NOMO-1 (cell line): ENCODE results near the gene LRP1.
A peak's percentile ranks its signal among the peaks of the same experiment; 100 is the strongest.

Source experiments
- DNase-seq, 2 experiments: peaks; one replicate each; lab custom pipeline; 2025; ENCODE audit not compliant: unreplicated experiment in 2 of 2; lab: John Stamatoyannopoulos, UW

Gene LRP1

GRCh38 chr12:57241402-57242310, 113.4 kb downstream of the LRP1 start:
- no peak for DNase-seq

DNA sequence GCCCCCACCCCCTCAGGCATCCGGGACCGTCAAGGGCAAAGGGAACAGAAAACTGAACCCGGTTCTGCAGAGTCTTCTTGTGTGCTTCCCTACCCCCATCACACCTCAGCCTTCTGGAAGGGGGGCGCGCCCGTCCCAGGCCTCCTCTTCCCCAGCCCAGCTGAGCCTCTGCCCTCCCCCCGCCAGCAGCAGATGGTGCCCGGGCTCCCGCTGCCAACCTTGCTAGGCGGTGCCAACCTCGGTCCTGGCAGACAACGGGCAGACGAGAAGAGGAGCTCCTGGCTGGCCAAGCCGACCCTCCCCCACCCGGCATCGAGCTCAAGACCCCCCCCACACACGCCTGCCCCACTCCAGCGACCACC, 114.0 kb downstream of the LRP1 start:
- DNase-seq = no peak

DNA sequence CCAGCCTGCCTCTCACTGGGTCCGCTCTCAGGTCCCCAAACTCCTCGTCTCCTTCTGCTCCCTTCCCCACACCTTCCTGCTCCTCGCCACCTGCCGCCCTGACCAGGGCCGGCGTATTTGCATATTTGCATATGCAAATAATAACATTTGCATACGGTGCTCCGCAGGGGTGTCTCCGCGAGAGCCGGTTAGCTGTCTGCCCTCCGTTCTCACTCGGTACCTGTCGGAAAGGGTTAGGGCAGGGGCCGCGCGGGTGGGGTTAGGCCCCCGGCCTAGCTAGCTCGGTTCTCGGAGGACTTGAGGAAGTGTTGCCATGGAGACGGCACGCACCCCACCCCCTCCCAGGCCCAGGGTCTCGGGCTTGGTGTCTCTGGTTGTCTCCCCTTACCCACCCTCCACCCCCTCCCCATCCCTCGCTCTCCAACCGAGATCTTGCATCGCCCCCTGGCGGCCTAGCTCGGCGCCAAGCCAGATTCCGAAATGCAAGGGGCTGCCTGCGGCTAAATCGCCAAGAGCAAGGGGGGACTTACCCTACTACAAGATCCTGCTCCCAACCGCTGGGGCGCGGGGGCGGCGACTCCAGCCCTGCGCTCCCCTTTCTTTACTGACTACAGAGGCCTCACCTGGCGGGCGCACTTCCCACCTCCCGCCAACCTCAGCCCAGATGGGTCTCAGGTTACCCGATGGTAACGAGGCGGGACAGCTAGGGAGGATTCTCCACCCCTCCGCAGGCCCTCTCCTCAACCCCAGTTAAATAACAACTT, 114.6 kb downstream of the LRP1 start:
- peak in 1 of 2 experiments; percentile 34 for DNase-seq

- peak; percentile 61 to 70 for DNase-seq
These were observed 115.4 kb downstream of the LRP1 start for GRCh38 chr12:57243521-57244311.

- no peak for DNase-seq
These were observed 116.0 kb downstream of the LRP1 start for GRCh38 chr12:57244312-57244696.

DNA sequence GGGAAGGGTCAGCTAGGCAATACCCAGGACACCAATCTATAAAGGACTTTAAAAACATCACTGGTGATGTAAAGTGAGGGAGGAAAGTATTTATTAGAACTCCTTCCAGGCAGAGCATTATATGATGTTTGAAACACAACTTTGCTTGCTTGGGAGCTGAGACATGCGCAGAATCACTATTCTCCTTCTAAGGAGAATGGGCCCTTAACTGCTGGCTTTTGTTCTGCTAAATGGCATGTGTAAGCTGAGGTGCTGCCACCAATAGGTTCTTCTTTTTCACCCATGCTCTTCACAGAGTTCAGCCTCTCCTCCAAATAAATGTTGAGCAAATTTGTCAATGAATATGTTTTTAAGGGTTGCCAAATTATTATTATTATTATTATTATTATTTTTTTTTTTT, 118.8 kb downstream of the LRP1 start:
- no peak for DNase-seq

GRCh38 chr12:57248934-57249742, 120.9 kb downstream of the LRP1 start:
- DNase-seq = peak; percentile 83 to 85

DNA sequence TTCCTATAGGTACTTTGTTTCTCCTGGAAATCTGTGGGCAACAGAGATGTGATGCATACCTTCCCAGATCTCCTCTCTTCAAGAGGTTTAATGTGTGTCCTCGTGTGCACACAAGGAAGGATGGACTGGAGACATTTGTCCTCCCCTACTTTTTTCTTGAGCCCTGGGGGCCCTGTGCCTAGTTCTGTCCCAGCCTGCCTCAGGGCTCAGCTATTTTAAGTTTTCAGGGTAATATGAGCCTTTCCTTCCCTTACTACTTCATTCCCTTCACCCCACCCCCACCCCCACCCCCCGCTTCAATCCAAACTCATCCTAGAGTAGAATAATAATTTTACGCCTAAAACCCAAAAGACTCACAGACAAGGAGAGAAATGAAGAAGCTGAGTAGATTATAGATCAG, 122.3 kb downstream of the LRP1 start:
- DNase-seq = no peak

DNA sequence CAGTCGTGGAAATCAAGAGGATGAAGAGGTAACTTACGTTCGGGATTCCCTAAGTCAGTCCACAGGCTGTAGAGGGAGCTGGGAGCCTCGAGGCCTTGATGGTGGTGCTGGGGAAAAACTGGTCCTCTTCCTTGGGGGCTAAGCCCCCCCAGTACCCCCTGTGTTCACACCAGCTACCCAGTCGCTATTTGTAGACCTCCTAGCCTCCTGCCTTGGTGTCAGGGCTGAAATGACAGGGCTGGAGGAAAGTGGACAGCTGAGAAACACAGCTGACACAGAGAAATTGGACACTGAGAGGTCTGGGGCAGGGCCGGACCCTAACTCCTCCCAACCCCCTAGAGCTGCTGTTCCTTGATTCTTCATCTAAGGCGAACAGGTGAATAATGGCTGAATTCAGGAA, 122.7 kb downstream of the LRP1 start, which contains the start of gene STAC3:
STAC3 (minus strand) TSS at position 232 of the 400 bp plus-strand sequence. CDS start 1,551 bp downstream, outside the sequence.
- DNase-seq = no peak

GRCh38 chr12:57254506-57255280, 126.4 kb downstream of the LRP1 start:
- no peak for DNase-seq

- no peak for DNase-seq
These were observed 127.6 kb downstream of the LRP1 start for GRCh38 chr12:57255916-57256315.

DNA sequence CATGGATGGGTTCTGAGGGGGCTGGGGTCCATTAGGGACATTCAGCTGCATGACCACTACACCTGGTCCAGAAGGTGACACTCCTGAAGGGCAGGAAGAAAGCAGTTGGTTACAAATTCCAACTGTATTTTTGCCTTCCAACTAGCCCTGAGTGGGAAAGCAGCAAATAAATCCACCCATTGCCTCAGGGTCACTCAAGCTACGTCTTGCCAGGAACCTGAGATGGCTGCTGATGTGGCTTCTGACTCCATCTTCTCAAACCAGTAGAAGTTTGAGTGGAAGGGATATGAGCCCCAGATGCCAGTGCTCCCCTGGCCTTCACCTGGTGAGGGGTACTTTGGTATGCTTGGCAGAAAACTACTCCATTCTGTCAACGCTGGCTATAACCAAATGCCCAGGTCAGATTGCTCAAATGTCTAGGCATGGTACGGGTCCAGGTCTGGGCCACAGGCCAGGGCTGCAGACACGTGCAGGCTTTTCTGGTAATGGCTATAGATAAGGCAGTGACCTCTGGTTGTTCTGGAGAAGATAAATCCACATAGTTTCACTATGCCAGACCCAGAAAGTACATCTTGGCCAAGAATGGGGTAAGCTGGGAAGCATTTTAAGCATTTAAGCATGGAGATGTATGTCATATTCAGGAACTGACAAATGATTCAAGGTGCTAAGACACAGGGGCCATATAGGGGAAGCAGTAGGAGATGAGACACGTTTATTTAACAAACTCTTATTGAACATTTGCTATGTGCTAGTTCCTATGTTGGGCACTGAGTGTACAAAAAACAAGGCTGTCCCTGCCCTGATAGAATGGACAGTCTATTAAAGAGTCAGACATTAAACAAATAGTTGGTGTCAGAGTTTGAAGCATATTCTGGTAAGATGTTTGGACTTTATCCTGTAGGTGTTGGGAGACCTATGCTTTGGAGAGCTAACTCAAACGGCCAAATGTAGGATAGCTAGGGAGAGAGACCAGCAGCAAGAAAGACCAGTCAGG, 131.0 kb downstream of the LRP1 start:
- no peak for DNase-seq

DNA sequence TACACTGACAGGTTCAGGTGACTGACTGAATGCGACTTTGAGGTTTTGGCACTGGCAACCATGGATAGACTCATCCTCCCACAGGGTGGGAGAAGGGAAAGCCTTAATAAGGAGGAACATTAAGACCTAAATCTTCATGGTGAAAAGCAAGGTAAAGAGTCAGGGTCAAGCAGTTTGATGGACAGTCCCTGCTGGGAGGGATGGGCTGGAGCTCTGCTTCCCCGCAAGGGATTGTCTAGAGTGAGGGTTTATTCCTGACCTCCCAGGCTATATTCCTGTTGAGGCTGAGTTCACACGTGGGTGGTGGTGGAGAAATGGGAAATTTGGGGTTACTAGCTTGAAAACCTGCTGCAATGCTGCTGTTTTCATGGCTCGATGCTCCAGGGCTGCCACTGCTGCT, 132.1 kb downstream of the LRP1 start:
- no peak for DNase-seq

DNA sequence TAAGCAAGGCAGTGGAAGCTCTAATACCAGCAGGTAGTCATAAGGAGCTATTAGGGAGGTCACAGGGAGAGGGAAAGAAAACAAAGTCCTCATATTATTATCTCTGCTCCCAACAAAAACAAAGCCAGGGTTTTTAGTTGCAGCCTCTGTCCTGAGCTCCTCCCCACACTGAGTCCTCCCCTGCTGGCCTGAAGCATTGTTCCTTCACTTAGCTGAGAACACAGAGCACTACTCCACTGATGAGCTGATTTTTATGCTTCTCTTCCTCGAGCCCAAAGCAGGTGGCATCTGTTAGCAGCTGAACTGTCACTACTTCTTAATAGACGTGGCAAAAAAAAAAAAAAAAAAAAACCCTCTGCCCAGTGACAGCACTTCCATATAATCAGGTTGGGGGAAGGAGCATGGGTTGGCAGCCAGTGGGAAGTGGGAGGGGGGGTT, 133.2 kb downstream of the LRP1 start:
- no peak for DNase-seq

DNA sequence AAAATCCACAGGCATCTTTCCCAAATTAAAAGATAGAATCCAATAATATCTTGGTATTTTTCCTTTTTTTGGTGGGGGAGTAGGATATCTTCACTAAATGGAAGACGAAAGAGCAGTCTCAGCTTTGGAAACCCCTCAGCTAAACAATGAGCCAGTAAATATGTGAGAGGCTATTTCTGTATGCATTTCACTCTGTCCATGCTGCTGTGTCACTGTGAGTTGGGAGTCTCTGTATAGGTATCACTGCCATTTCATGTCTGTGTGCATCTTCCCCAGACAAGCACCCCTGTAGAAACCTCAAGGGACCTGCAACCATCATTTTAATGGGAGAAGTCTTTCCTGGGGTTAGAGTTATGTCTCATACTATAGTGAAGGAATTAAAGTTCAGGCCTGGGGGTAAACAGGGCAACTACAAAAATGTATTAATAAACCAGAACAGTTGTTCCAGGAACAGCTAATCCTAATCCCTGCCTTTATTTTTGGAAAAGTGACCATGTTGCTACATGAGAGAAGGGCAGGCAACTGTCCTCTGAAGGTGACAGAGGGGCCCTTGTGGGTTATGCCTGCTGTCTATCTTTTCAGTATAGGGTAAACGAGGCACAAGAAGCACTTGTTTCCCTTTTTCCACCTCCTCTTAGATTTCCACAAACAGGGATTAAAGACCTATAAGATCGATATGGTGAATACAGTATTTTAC, 134.0 kb downstream of the LRP1 start:
- DNase-seq = no peak
